Neuronal stem cell (in vitro differentiated cells): Measurements from ENCODE around the gene CACNA1C.

Experiments used
- DNase-seq: peaks from one replicate; pipeline ENCODE4 v3.0.0-alpha.2; 2013; ENCODE audit warnings: low spot score
- H2AFZ ChIP-seq: one replicate; pipeline ENCODE4 v1.6.1; 2013; ENCODE audit warnings: mild to moderate bottlenecking, low read length, inconsistent platforms
- H2AK5ac ChIP-seq: 2 replicates; pipeline ENCODE4 v1.6.1; 2013; ENCODE audit warnings: low read depth, mild to moderate bottlenecking, inconsistent platforms, low read length, moderate library complexity, mixed read lengths
- H2BK120ac ChIP-seq: 2 replicates; pipeline ENCODE4 v1.6.1; 2013; ENCODE audit warnings: low read depth, mild to moderate bottlenecking, inconsistent platforms, low read length, moderate library complexity, mixed read lengths
- H2BK12ac ChIP-seq: one replicate; pipeline ENCODE4 v1.6.1; 2013; ENCODE audit warnings: low read length, inconsistent platforms
- H2BK15ac ChIP-seq: 2 replicates; pipeline ENCODE4 v1.6.1; 2013; ENCODE audit warnings: mild to moderate bottlenecking, low read length, inconsistent platforms, mixed read lengths
- H2BK5ac ChIP-seq: one replicate; pipeline ENCODE4 v1.6.1; 2013; ENCODE audit warnings: inconsistent platforms, mild to moderate bottlenecking, low read length, moderate library complexity
- H3K14ac ChIP-seq: one replicate; pipeline ENCODE4 v1.6.1; 2013; ENCODE audit warnings: low read length, inconsistent platforms
- H3K18ac ChIP-seq: 2 replicates; pipeline ENCODE4 v1.6.1; 2013; ENCODE audit warnings: low read length, inconsistent platforms
- H3K23ac ChIP-seq: 2 replicates; pipeline ENCODE4 v1.6.1; 2013; ENCODE audit warnings: low read depth, mild to moderate bottlenecking, mixed read lengths, low read length, inconsistent platforms; ENCODE audit not compliant: poor library complexity
- H3K27ac ChIP-seq: replicated peaks from 3 replicates; pipeline ENCODE4 v1.5.1; 2013; ENCODE audit warnings: low read length, inconsistent platforms
- H3K27me3 ChIP-seq, 3 experiments: 2 replicates each; pipeline ENCODE4 v1.6.1; 2013; ENCODE audit warnings: low read length in 3 of 3, mild to moderate bottlenecking in 2 of 3, inconsistent platforms in 1 of 3, low read depth in 1 of 3, mixed read lengths in 1 of 3, moderate library complexity in 1 of 3; ENCODE audit not compliant: control insufficient read depth in 3 of 3, insufficient read depth in 3 of 3
- H3K36me3 ChIP-seq, 2 donors: replicated peaks in 1 of 2; 2 replicates each; pipeline ENCODE4 v1.6.1; 2013; ENCODE audit warnings: low read length in 2 of 2; ENCODE audit not compliant: control insufficient read depth in 2 of 2, insufficient read depth in 2 of 2
- H3K4ac ChIP-seq: 2 replicates; pipeline ENCODE4 v1.6.1; 2013; ENCODE audit warnings: inconsistent platforms, mild to moderate bottlenecking, low read length, moderate library complexity
- H3K4me1 ChIP-seq, 2 donors: 1 replicate in 1 of 2; 2 replicates in 1 of 2; pipeline ENCODE4 v1.6.1; 2013; ENCODE audit warnings: low read length in 2 of 2, low read depth in 1 of 2; ENCODE audit not compliant: control insufficient read depth in 2 of 2, insufficient read depth in 1 of 2
- H3K4me2 ChIP-seq: one replicate; pipeline ENCODE4 v1.6.1; 2013; ENCODE audit warnings: mild to moderate bottlenecking, low read length, inconsistent platforms; ENCODE audit not compliant: insufficient read depth, poor library complexity, severe bottlenecking
- H3K4me3 ChIP-seq, 2 donors: 2 replicates each; pipeline ENCODE4 v1.5.1; 2013; ENCODE audit warnings: low read length in 2 of 2, mild to moderate bottlenecking in 2 of 2, inconsistent platforms in 1 of 2, moderate library complexity in 1 of 2
- H3K79me1 ChIP-seq: one replicate; pipeline ENCODE4 v1.6.1; 2013; ENCODE audit warnings: low read depth, mild to moderate bottlenecking, inconsistent platforms, low read length, moderate library complexity
- H3K9ac ChIP-seq: one replicate; pipeline ENCODE4 v1.6.1; 2013; ENCODE audit warnings: mild to moderate bottlenecking, low read depth, low read length, inconsistent platforms; ENCODE audit not compliant: poor library complexity
- H3K9me3 ChIP-seq, 2 donors: replicated peaks in 1 of 2; 2 replicates each; pipeline versions ENCODE3 to v1.6.1; 2013; ENCODE audit warnings: low read length in 2 of 2, mild to moderate bottlenecking in 2 of 2, inconsistent platforms in 1 of 2, low read depth in 1 of 2, mixed read lengths in 1 of 2, moderate library complexity in 1 of 2; ENCODE audit not compliant: control insufficient read depth in 2 of 2, insufficient read depth in 1 of 2
- H4K8ac ChIP-seq: one replicate; pipeline ENCODE4 v1.6.1; 2013; ENCODE audit warnings: low read depth, mild to moderate bottlenecking, inconsistent platforms, low read length, moderate library complexity
- H4K91ac ChIP-seq: one replicate; pipeline ENCODE4 v1.6.1; 2013; ENCODE audit warnings: low read length, low read depth, mild to moderate bottlenecking, inconsistent platforms; ENCODE audit not compliant: poor library complexity
- WGBS, 2 donors: extraction: QIAGEN DNeasy Blood & Tissue Kit; methylation state at CpG; one replicate each; pipeline ENCODE4 v1.1.7; 2013; ENCODE audit warnings: missing lambda C conversion rate in 2 of 2, mixed read lengths in 1 of 2; ENCODE audit not compliant: insufficient read length in 2 of 2, insufficient replicate concordance in 1 of 2; ENCODE audit errors: extremely low coverage in 2 of 2; 5-methylcytosine and 5-hydroxymethylcytosine counted together

CACNA1C gene

GRCh38 chr12:2160043-2160442 lies 107.3 kb downstream of the CACNA1C start:
- Histone ChIP-seq H3K27me3 (no peaks in the 10 kb centered on the region), H2BK12ac (no peak overlapping the region), H3K14ac (no peak overlapping the region), H4K91ac (no peak overlapping the region), H2AK5ac (no peak overlapping the region), H3K4me2 (no peak overlapping the region), H3K9me3 (no peaks in the 10 kb centered on the region), H4K8ac (no peak overlapping the region), H2AFZ (no peak overlapping the region), H3K4ac (no peak overlapping the region), H3K23ac (no peak overlapping the region), H3K18ac (no peak overlapping the region), H2BK15ac (no peak overlapping the region), H2BK5ac (no peak overlapping the region), H3K27ac (no peak overlapping the region), H3K79me1 (no peaks in the 10 kb centered on the region), H3K36me3 (no peaks in the 10 kb centered on the region), H2BK120ac (no peak overlapping the region), H3K9ac (no peak overlapping the region), H3K4me3 (no peak overlapping the region), H3K4me1 (peaks cover 0 to 3% of the 10 kb centered on the region in 2 donors)
- no peak for DNase-seq
- no CpG with 5 or more reads among the region's 7 CpGs for WGBS, 2 donors

GRCh38 chr12:2161473-2161872 lies 108.7 kb downstream of the CACNA1C start:
- no peak for DNase-seq
- no CpG with 5 or more reads among the region's 10 CpGs for WGBS, 2 donors
- no peak overlapping the region for H4K91ac ChIP-seq
- H3K9me3 ChIP-seq: no peaks in the 10 kb centered on the region
- no peak overlapping the region for H2BK12ac ChIP-seq
- no peak overlapping the region for H3K4me2 ChIP-seq
- no peaks in the 10 kb centered on the region for H3K4me1 ChIP-seq
- H2AK5ac ChIP-seq: peak overlapping the region; percentile 45
- no peak overlapping the region for H3K18ac ChIP-seq
- H4K8ac ChIP-seq: no peak overlapping the region
- no peak overlapping the region for H2AFZ ChIP-seq
- peak overlapping the region; percentile 19 for H3K23ac ChIP-seq
- H3K4me3 ChIP-seq: no peak overlapping the region
- no peak overlapping the region for H2BK120ac ChIP-seq
- H3K79me1 ChIP-seq: no peaks in the 10 kb centered on the region
- no peak overlapping the region for H3K14ac ChIP-seq
- H2BK5ac ChIP-seq: no peak overlapping the region
- no peaks in the 10 kb centered on the region for H3K36me3 ChIP-seq
- no peak overlapping the region for H3K4ac ChIP-seq
- no peaks in the 10 kb centered on the region for H3K27me3 ChIP-seq
- peak overlapping the region; percentile 52 for H2BK15ac ChIP-seq
- no peak overlapping the region for H3K27ac ChIP-seq
- no peak overlapping the region for H3K9ac ChIP-seq

- WGBS, 2 donors: no CpG with 5 or more reads among the region's 17 CpGs
- Histone ChIP-seq H3K27ac (no peak overlapping the region), H2BK120ac (no peak overlapping the region), H3K9me3 (no peaks in the 10 kb centered on the region), H2AK5ac (peak overlapping the region; percentile 9), H4K8ac (no peak overlapping the region), H3K4me2 (no peak overlapping the region), H3K79me1 (no peaks in the 10 kb centered on the region), H3K4ac (no peak overlapping the region), H3K9ac (no peak overlapping the region), H3K4me1 (no peaks in the 10 kb centered on the region), H3K4me3 (no peak overlapping the region), H4K91ac (no peak overlapping the region), H3K23ac (no peak overlapping the region), H3K14ac (no peak overlapping the region), H2AFZ (no peak overlapping the region), H2BK12ac (no peak overlapping the region), H2BK15ac (no peak overlapping the region), H3K36me3 (no peaks in the 10 kb centered on the region), H3K18ac (no peak overlapping the region), H2BK5ac (no peak overlapping the region), H3K27me3 (no peaks in the 10 kb centered on the region)
- DNase-seq: no peak
These were observed 110.6 kb downstream of the CACNA1C start for GRCh38 chr12:2163177-2163941.

DNA sequence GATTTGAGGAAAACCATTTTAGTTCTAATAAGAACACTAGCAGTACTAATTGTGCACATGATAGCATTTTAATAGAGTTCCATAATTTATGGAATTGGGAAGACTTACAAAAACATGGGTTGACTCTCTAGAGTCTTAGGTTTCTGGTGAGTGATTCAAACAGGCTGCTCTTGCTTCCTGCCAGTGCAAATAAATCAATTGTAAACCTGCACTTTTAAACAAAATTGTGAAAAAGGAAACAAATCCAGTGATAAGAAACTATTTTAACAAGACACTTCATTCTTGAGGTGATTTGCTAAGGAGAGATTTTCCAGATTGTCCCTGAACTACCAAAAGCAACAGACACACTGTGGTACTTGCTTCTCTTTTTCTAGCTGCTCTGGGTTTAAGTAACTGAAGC lies 112.2 kb downstream of the CACNA1C start:
- no peak for DNase-seq
- Histone ChIP-seq H3K23ac (no peak overlapping the region), H3K36me3 (no peaks in the 10 kb centered on the region), H4K91ac (no peak overlapping the region), H3K27me3 (no peaks in the 10 kb centered on the region), H2BK5ac (no peak overlapping the region), H2BK15ac (no peak overlapping the region), H2AK5ac (no peak overlapping the region), H2AFZ (no peak overlapping the region), H3K79me1 (no peaks in the 10 kb centered on the region), H3K4ac (no peak overlapping the region), H3K14ac (no peak overlapping the region), H4K8ac (no peak overlapping the region), H3K4me1 (no peaks in the 10 kb centered on the region), H2BK12ac (no peak overlapping the region), H3K18ac (no peak overlapping the region), H3K27ac (no peak overlapping the region), H3K9me3 (no peaks in the 10 kb centered on the region), H3K4me3 (no peak overlapping the region), H2BK120ac (no peak overlapping the region), H3K4me2 (no peak overlapping the region), H3K9ac (no peak overlapping the region)
